ENCODE measurements around the gene CPA2. TPM values are rescaled to one million over a fixed set of nuclear protein-coding genes. Genes with fewer than 3 reads are reported as not detected.

Gene CPA2
- total and polyA plus RNA-seq, 2 of the 4 experiments (the other 2 are of a cell fraction) = 0.05 TPM; not detected in 1

GRCh38 chr7:130242198-130243014 lies 24.3 kb upstream of the CPA2 start:
- no peak overlapping the region for H2BK5ac ChIP-seq (ENCODE audit: low read depth, low read length, poor library complexity, severe bottlenecking)
- no peak overlapping the region for H4K91ac ChIP-seq (ENCODE audit: insufficient read depth, low read depth, low read length)
- H3K9me3 ChIP-seq (ENCODE audit: control insufficient read depth, insufficient read depth, low read length) = no peaks in the 10 kb centered on the region
- 0 out of 2 replicates have a peak overlapping the region, but pooled peaks have one; percentile 42 for H2AK5ac ChIP-seq (ENCODE audit: low read depth, low read length)
- 0 out of 4 replicates have a peak overlapping the region, but pooled peaks of 1 of the 2 experiments have one; percentile 21 for H4K8ac ChIP-seq (ENCODE audit: low read depth in 2 of 2, low read length in 2 of 2)
- H3K4me2 ChIP-seq (ENCODE audit: low read depth, low read length) = no peak overlapping the region
- H3K4me3 ChIP-seq (ENCODE audit: insufficient read depth, low read depth, low read length) = no peak overlapping the region
- H3K79me1 ChIP-seq (ENCODE audit: low read depth in 1 of 2, low read length in 2 of 2) = no peaks in the 10 kb centered on the region
- H4K5ac ChIP-seq (ENCODE audit: low read depth, low read length) = no peak overlapping the region
- TF ChIP-seq CHD1 (IDR thresholded peaks at IDR 0.05; ENCODE audit: low read depth, low read length) (no peak), RAD21 (IDR thresholded peaks at IDR 0.05; ENCODE audit: low read length) (peak; percentile 80), SMC3 (IDR thresholded peaks at IDR 0.05; ENCODE audit: low read depth, low read length) (peak; percentile 75), RFX5 (IDR thresholded peaks at IDR 0.05; ENCODE audit: low read depth, low read length) (no peak), CTCF (conservative IDR thresholded peaks at IDR 0.05; ENCODE audit: low read depth, low read length) (peak; percentile 64), POLR2A (IDR thresholded peaks at IDR 0.05; ENCODE audit: low read depth, low read length) (no peak)
- H2BK15ac ChIP-seq (ENCODE audit: low read depth, low read length) = no peak overlapping the region
- ChIA-PET POLR2A (ENCODE audit: unreplicated experiment) (interaction anchor here (0.6 kb wide), 1 partner anchor 34 kb away, joined by 3 read pairs; no protein-coding TSS in a partner anchor), CTCF (interaction anchor here (0.6 to 1.4 kb wide), 4 partner anchors 12 to 447 kb away, joined by 3 to 5 read pairs (median 4); no protein-coding TSS in a partner anchor)
- peaks cover 4% of the 10 kb centered on the region; the same call in 1 of the 2 replicates for H3K9me1 ChIP-seq (ENCODE audit: insufficient read depth, low read length)
- no peak overlapping the region for H3K56ac ChIP-seq (ENCODE audit: extremely low read depth, insufficient read depth, low read length)
- no peak overlapping the region for H2AK9ac ChIP-seq (replicated peaks; ENCODE audit: low read depth, low read length, poor library complexity)
- no peak overlapping the region for H3K18ac ChIP-seq (ENCODE audit: low read depth, low read length)
- BruUV-seq (replicated peaks) = no TSS peak
- no peak overlapping the region for H2BK120ac ChIP-seq (ENCODE audit: low read depth, low read length)
- dilution Hi-C loops (cut with HindIII; ENCODE audit: low sequenced_read_pairs, unreplicated experiment) = no loop called here
- intact Hi-C loops (cut with micrococcal nuclease) = loop anchor here (1.0 to 10.0 kb wide), 6 partner anchors 170 to 516 kb away; partner anchors contain the start of genes CEP41 and MEST
- no peak overlapping the region for H3K27ac ChIP-seq (ENCODE audit: insufficient read depth, low read length)
- H3K9ac ChIP-seq (ENCODE audit: low read depth, low read length) = no peak overlapping the region
- H2BK20ac ChIP-seq (ENCODE audit: low read depth, low read length) = peak overlapping the region; percentile 69; the same call in 1 of the 2 replicates
- no peaks in the 10 kb centered on the region for H3K4me1 ChIP-seq (ENCODE audit: control insufficient read depth, insufficient read depth, low read length)
- WGBS, 2 experiments (ENCODE audit: extremely low coverage in 2 of 2, insufficient read length in 1 of 2) = no CpG with 5 or more reads among the region's 5 CpGs
- H4K20me1 ChIP-seq (ENCODE audit: insufficient read depth, low read length) = no peaks in the 10 kb centered on the region
- in situ Hi-C loops (cut with MboI; ENCODE audit: low sequenced_read_pairs) = no loop called here
- no peak overlapping the region for H3K14ac ChIP-seq (replicated peaks; ENCODE audit: low read depth, low read length)
- H2AFZ ChIP-seq (replicated peaks; ENCODE audit: low read length, poor library complexity) = peak overlapping the region; percentile 70
- H3K23ac ChIP-seq (ENCODE audit: low read depth, low read length) = 0 out of 2 replicates have a peak overlapping the region, but pooled peaks have one; percentile 29
- no peaks in the 10 kb centered on the region for H3K27me3 ChIP-seq (ENCODE audit: control insufficient read depth, insufficient read depth, low read length)
- ATAC-seq (ENCODE audit: low read depth) (peak; percentile 92), DNase-seq (peak; percentile 82)
- no peaks in the 10 kb centered on the region for H3K36me3 ChIP-seq (ENCODE audit: control insufficient read depth, insufficient read depth, low read length)
- H3K4ac ChIP-seq (ENCODE audit: low read depth, low read length) = no peak overlapping the region
